Nephron (organoid): Measurements from ENCODE around the gene HIPK2.

ENCODE experiments used
- H3K27ac Mint-ChIP-seq, 3 experiments: 2 replicates each; pipeline ENCODE4 v1.8.0; 2020; ENCODE audit warnings: mixed read lengths in 3 of 3, mild to moderate bottlenecking in 2 of 3, moderate library complexity in 1 of 3
- H3K27me3 Mint-ChIP-seq: 2 replicates; pipeline ENCODE4 v1.8.0; 2021; ENCODE audit warnings: low read depth, mild to moderate bottlenecking, moderate library complexity, mixed read lengths
- H3K36me3 Mint-ChIP-seq: 2 replicates; pipeline ENCODE4 v1.8.0; 2020; ENCODE audit warnings: low read depth, mixed read lengths
- H3K4me1 Mint-ChIP-seq: 2 replicates; pipeline ENCODE4 v1.8.0; 2020; ENCODE audit warnings: mixed read lengths
- H3K4me3 Mint-ChIP-seq, 3 experiments: 2 replicates each; pipeline ENCODE4 v1.8.0; 2020; ENCODE audit warnings: mild to moderate bottlenecking in 3 of 3, mixed read lengths in 3 of 3, moderate library complexity in 2 of 3
- H3K9me3 Mint-ChIP-seq: 2 replicates; pipeline ENCODE4 v1.8.0; 2020; ENCODE audit warnings: mixed read lengths
- TF ChIP-seq, protein P1 (sequence below), 3 experiments: fragments of 200-600 bp; sonication (generic); IDR thresholded peaks; one replicate each; pipeline ENCODE4 v1.5.0; 2021; ENCODE audit warnings: antibody characterized with exemption in 3 of 3; ENCODE audit not compliant: unreplicated experiment in 3 of 3

Gene HIPK2

DNA sequence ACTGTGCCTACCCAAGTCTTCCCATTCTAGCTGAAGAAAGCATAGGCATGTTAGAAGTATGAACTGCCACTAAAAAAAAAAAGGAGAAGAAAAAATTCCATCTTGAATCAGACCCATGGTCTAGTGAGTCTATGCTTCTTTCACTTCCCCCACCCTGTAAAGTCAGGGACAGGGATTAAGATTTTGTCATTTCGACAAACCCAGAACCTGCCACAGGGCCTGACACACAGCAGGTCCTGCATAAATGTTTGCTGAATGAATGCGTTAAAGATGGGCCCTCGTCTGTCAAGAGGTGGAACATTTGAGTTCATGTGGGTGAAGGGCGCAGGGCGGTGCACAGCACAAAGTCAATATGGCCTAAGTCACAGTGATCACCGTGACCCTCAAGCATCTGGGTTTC lies 4.9 kb downstream of the HIPK2 start:
- Mint-ChIP-seq H3K27ac (no peak overlapping the region), H3K4me1 (peaks cover 58% of the 10 kb centered on the region), H3K27me3 (no peaks in the 10 kb centered on the region), H3K9me3 (no peaks in the 10 kb centered on the region), H3K4me3 (no peak overlapping the region), H3K36me3 (peaks cover 40% of the 10 kb centered on the region)
- TF ChIP-seq, protein P1, sequence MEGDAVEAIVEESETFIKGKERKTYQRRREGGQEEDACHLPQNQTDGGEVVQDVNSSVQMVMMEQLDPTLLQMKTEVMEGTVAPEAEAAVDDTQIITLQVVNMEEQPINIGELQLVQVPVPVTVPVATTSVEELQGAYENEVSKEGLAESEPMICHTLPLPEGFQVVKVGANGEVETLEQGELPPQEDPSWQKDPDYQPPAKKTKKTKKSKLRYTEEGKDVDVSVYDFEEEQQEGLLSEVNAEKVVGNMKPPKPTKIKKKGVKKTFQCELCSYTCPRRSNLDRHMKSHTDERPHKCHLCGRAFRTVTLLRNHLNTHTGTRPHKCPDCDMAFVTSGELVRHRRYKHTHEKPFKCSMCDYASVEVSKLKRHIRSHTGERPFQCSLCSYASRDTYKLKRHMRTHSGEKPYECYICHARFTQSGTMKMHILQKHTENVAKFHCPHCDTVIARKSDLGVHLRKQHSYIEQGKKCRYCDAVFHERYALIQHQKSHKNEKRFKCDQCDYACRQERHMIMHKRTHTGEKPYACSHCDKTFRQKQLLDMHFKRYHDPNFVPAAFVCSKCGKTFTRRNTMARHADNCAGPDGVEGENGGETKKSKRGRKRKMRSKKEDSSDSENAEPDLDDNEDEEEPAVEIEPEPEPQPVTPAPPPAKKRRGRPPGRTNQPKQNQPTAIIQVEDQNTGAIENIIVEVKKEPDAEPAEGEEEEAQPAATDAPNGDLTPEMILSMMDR (IDR thresholded peaks at IDR 0.05; ENCODE audit: unreplicated experiment in 3 of 3): no peak

GRCh38 chr7:139772115-139772514 lies 5.7 kb downstream of the HIPK2 start:
- Mint-ChIP-seq H3K4me1 (peaks cover 62% of the 10 kb centered on the region), H3K27me3 (no peaks in the 10 kb centered on the region), H3K36me3 (peaks cover 45% of the 10 kb centered on the region), H3K4me3 (no peak overlapping the region), H3K27ac (peak overlapping the region in 2 of 3 experiments; percentile 28 to 55), H3K9me3 (no peaks in the 10 kb centered on the region)
- TF ChIP-seq, protein P1 (IDR thresholded peaks at IDR 0.05; ENCODE audit: unreplicated experiment in 3 of 3): no peak

DNA sequence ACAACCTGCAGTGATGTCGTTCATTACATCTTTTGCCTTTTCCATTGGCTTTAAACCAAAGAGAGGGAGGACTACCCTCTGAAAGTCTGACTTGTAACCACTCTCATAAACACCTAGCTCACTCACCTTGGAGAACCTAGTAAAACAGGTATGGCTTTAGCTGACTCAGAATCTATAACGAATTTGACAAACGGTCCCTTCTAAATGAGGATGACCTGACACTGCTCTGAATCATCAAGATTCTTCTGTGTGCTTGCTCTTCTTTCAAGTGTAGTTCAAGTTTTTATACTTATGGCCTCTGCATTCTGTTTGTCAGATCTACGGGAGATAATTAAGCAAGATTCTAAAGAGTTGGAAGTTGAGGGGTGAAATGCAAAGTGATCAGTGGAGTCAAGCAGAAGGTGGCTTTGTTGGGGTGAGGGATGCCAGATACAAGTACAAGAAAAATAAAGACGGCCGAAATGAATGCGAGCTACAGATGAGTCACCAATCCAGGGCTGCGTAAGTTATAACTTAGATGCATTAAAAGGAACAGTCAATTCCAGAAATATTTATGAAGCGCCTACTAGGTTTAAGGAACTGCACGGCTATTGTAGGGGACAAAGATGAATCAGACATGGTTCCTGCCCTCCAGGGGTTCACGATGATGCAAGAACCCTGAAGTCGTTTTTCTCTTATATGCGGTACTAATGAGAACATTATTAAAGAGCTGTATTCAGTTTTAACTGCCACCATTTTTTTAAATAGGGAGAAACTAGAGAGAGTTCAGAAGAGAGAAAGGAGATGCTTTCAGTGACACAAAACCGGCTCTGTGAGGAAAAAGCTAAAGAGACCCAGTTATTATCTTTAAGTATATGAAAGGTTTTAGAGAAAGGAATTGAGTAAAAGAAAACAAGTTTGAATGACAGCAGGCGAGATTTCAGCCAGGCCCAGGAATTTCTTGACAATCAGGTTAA lies 6.5 kb downstream of the HIPK2 start:
- Mint-ChIP-seq H3K36me3 (peaks cover 49% of the 10 kb centered on the region), H3K4me1 (peaks cover 59% of the 10 kb centered on the region)

GRCh38 chr7:139769761-139770160 lies 8.0 kb downstream of the HIPK2 start:
- no peak overlapping the region for H3K4me3 Mint-ChIP-seq
- peaks cover 51% of the 10 kb centered on the region for H3K36me3 Mint-ChIP-seq
- H3K4me1 Mint-ChIP-seq: peaks cover 45% of the 10 kb centered on the region
- peak overlapping the region in 2 of 3 experiments; percentile 2 to 59 for H3K27ac Mint-ChIP-seq
- no peaks in the 10 kb centered on the region for H3K27me3 Mint-ChIP-seq
- TF ChIP-seq, protein P1 (IDR thresholded peaks at IDR 0.05; ENCODE audit: unreplicated experiment in 3 of 3): no peak
- H3K9me3 Mint-ChIP-seq: no peaks in the 10 kb centered on the region

More for the DNA sequence above, 6.5 kb downstream of the HIPK2 start:
- H3K9me3 Mint-ChIP-seq: no peaks in the 10 kb centered on the region
- H3K4me3 Mint-ChIP-seq: peak overlapping the region in 1 of 3 experiments; percentile 6
- peak overlapping the region in 2 of 3 experiments; percentile 3 to 27 for H3K27ac Mint-ChIP-seq
- no peaks in the 10 kb centered on the region for H3K27me3 Mint-ChIP-seq
- TF ChIP-seq, protein P1 (IDR thresholded peaks at IDR 0.05; ENCODE audit: unreplicated experiment in 3 of 3): no peak

- H3K36me3 Mint-ChIP-seq: peaks cover 55% of the 10 kb centered on the region
- H3K4me1 Mint-ChIP-seq: peaks cover 40% of the 10 kb centered on the region
- TF ChIP-seq, protein P1 (IDR thresholded peaks at IDR 0.05; ENCODE audit: unreplicated experiment in 3 of 3): no peak
- H3K4me3 Mint-ChIP-seq: no peak overlapping the region
- H3K27me3 Mint-ChIP-seq: no peaks in the 10 kb centered on the region
- H3K9me3 Mint-ChIP-seq: no peaks in the 10 kb centered on the region
- H3K27ac Mint-ChIP-seq: peak overlapping the region in 2 of 3 experiments; percentile 2 to 59
Measured at GRCh38 chr7:139769066-139769465, 8.7 kb downstream of the HIPK2 start.
